Measurements from ENCODE around the gene LYPD5.

DNA sequence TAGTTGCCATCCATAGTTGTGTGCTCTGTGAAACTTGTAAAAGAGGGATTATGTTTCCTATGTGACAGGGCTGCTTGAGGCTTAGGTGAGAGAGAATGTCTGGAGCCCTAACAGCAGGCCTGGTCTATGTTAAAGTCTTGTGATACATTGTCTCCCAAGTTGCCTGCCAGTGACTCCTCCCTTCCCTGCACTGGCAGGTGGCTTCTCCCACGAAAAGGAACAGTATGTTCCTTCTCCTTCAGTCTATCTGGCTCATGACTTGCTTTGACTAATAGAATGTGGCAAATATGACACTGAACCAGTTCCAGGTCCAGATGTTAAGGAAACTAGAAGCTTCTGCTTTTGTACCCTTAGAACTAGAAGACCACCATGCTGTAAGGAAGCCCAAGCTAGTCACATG, 15.6 kb downstream of the LYPD5 start:
- TF ChIP-seq KDM1A (IDR thresholded peaks at IDR 0.05; ENCODE audit: low read depth) (no peak), POLR2AphosphoS2 (conservative IDR thresholded peaks at IDR 0.05; ENCODE audit: low read length) (no peak), FOSL2 (IDR thresholded peaks at IDR 0.05) (no peak), FOSL2 (CRISPR knock-in tag; IDR thresholded peaks at IDR 0.05) (no peak)
- TF ChIP-seq, protein P1, sequence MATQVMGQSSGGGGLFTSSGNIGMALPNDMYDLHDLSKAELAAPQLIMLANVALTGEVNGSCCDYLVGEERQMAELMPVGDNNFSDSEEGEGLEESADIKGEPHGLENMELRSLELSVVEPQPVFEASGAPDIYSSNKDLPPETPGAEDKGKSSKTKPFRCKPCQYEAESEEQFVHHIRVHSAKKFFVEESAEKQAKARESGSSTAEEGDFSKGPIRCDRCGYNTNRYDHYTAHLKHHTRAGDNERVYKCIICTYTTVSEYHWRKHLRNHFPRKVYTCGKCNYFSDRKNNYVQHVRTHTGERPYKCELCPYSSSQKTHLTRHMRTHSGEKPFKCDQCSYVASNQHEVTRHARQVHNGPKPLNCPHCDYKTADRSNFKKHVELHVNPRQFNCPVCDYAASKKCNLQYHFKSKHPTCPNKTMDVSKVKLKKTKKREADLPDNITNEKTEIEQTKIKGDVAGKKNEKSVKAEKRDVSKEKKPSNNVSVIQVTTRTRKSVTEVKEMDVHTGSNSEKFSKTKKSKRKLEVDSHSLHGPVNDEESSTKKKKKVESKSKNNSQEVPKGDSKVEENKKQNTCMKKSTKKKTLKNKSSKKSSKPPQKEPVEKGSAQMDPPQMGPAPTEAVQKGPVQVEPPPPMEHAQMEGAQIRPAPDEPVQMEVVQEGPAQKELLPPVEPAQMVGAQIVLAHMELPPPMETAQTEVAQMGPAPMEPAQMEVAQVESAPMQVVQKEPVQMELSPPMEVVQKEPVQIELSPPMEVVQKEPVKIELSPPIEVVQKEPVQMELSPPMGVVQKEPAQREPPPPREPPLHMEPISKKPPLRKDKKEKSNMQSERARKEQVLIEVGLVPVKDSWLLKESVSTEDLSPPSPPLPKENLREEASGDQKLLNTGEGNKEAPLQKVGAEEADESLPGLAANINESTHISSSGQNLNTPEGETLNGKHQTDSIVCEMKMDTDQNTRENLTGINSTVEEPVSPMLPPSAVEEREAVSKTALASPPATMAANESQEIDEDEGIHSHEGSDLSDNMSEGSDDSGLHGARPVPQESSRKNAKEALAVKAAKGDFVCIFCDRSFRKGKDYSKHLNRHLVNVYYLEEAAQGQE (IDR thresholded peaks at IDR 0.05): no peak
